DND-41 (cell line): Measurements from ENCODE around the gene RAPGEF1.

ENCODE experiments used
- ATAC-seq: fragments of 200-7000 bp; cut with Tn5 transposase; 3 replicates; pipeline ENCODE4 v1.9.1; 2021; ENCODE audit warnings: low read depth; ENCODE audit not compliant: insufficient read depth
- DNase-seq: peaks from one replicate; pipeline ENCODE4 v3.0.0-alpha.2; 2020
- H2AFZ ChIP-seq: 2 replicates; pipeline ENCODE4 v1.6.0; 2012; ENCODE audit warnings: low read depth, low read length
- H3K27ac ChIP-seq: 2 replicates; pipeline ENCODE4 v1.5.1; 2012; ENCODE audit warnings: low read length, inconsistent platforms
- H3K27me3 ChIP-seq: fragments of 200-600 bp; sonication (generic); 2 replicates; pipeline ENCODE4 v1.6.0; 2012; ENCODE audit warnings: low read length, mild to moderate bottlenecking, inconsistent platforms; ENCODE audit not compliant: insufficient read depth, poor library complexity
- H3K36me3 ChIP-seq: 2 replicates; pipeline ENCODE4 v1.5.1; 2012; ENCODE audit warnings: low read length, inconsistent platforms; ENCODE audit not compliant: insufficient read depth
- H3K4me1 ChIP-seq: 2 replicates; pipeline ENCODE4 v1.5.1; 2012; ENCODE audit warnings: mild to moderate bottlenecking, low read length; ENCODE audit not compliant: insufficient read depth
- H3K4me2 ChIP-seq: 2 replicates; pipeline ENCODE4 v1.6.0; 2012; ENCODE audit warnings: mild to moderate bottlenecking, moderate library complexity, low read length, inconsistent platforms; ENCODE audit not compliant: insufficient read depth
- H3K4me3 ChIP-seq, 2 experiments: fragments of 200-600 bp in 1 of 2; shearing (Covaris generic) in 1 of 2; 2 replicates each; pipeline ENCODE4 v1.5.1; 2012 to 2016; ENCODE audit warnings: inconsistent platforms in 2 of 2, low read length in 2 of 2, mild to moderate bottlenecking in 2 of 2, low read depth in 1 of 2, moderate library complexity in 1 of 2
- H3K79me2 ChIP-seq: 2 replicates; pipeline ENCODE4 v1.6.0; 2012; ENCODE audit warnings: low read length, inconsistent platforms; ENCODE audit not compliant: insufficient read depth
- H3K9ac ChIP-seq: 2 replicates; pipeline ENCODE4 v1.6.0; 2012; ENCODE audit warnings: low read depth, mild to moderate bottlenecking, inconsistent platforms, low read length, moderate library complexity
- H3K9me3 ChIP-seq: 2 replicates; pipeline ENCODE4 v1.5.1; 2012; ENCODE audit warnings: low read length, moderate library complexity, mild to moderate bottlenecking, inconsistent platforms; ENCODE audit not compliant: insufficient read depth, severe bottlenecking
- H4K20me1 ChIP-seq: 2 replicates; pipeline ENCODE4 v1.6.0; 2012; ENCODE audit warnings: low read length; ENCODE audit not compliant: insufficient read depth
- CTCF ChIP-seq: IDR thresholded peaks from 2 replicates; pipeline ENCODE4 v1.5.1; 2012; ENCODE audit warnings: borderline replicate concordance, low read length, moderate library complexity, mild to moderate bottlenecking; ENCODE audit not compliant: poor library complexity, severe bottlenecking; ENCODE audit errors: extremely low read depth
- EZH2 ChIP-seq: IDR thresholded peaks from 3 replicates; pipeline ENCODE4 v1.6.1; 2012; ENCODE audit warnings: borderline replicate concordance, low read depth, mild to moderate bottlenecking, moderate library complexity, low read length, inconsistent platforms; ENCODE audit not compliant: severe bottlenecking

Gene RAPGEF1

GRCh38 chr9:131658377-131659129, 81.3 kb downstream of the RAPGEF1 start:
- Histone ChIP-seq H3K27ac (no peak overlapping the region), H3K9me3 (no peaks in the 10 kb centered on the region), H3K4me2 (no peak overlapping the region), H4K20me1 (peaks cover 52% of the 10 kb centered on the region), H2AFZ (no peak overlapping the region), H3K36me3 (no peaks in the 10 kb centered on the region), H3K4me1 (no peaks in the 10 kb centered on the region), H3K4me3 (no peak overlapping the region), H3K79me2 (peaks cover 13% of the 10 kb centered on the region; the same call in 1 of the 2 replicates), H3K9ac (no peak overlapping the region), H3K27me3 (no peaks in the 10 kb centered on the region)
- no peak for ATAC-seq
- no peak for DNase-seq
- TF ChIP-seq CTCF = no peak
- TF ChIP-seq EZH2 = no peak

- Histone ChIP-seq H3K4me2 (no peak overlapping the region), H3K4me1 (no peaks in the 10 kb centered on the region), H2AFZ (no peak overlapping the region), H3K27me3 (no peaks in the 10 kb centered on the region), H4K20me1 (peaks cover 52% of the 10 kb centered on the region), H3K27ac (no peak overlapping the region), H3K36me3 (no peaks in the 10 kb centered on the region), H3K79me2 (peaks cover 16% of the 10 kb centered on the region; the same call in 1 of the 2 replicates), H3K9me3 (no peaks in the 10 kb centered on the region), H3K4me3 (no peak overlapping the region), H3K9ac (no peak overlapping the region)
- no peak for ATAC-seq
- no peak for DNase-seq
- no peak for TF ChIP-seq EZH2
- TF ChIP-seq CTCF = no peak
These were observed 81.9 kb downstream of the RAPGEF1 start for GRCh38 chr9:131657940-131658339.

- Histone ChIP-seq H4K20me1 (peaks cover 52% of the 10 kb centered on the region), H3K79me2 (peaks cover 20% of the 10 kb centered on the region), H3K9me3 (no peaks in the 10 kb centered on the region), H3K9ac (no peak overlapping the region), H3K27me3 (no peaks in the 10 kb centered on the region), H3K4me3 (no peak overlapping the region), H3K27ac (no peak overlapping the region), H2AFZ (no peak overlapping the region), H3K4me2 (no peak overlapping the region), H3K4me1 (no peaks in the 10 kb centered on the region), H3K36me3 (no peaks in the 10 kb centered on the region)
- TF ChIP-seq CTCF (no peak), EZH2 (no peak)
- DNase-seq (no peak), ATAC-seq (no peak)
These were observed 82.4 kb downstream of the RAPGEF1 start for GRCh38 chr9:131657456-131657855.
